HepG2 (cell line): ENCODE data around the gene MMP25. TPM values are rescaled to one million over a fixed set of nuclear protein-coding genes. Genes with fewer than 3 reads are reported as not detected.

Experiments used
- ATF3 ChIP-seq: sonication (generic); formaldehyde crosslinking; IDR thresholded peaks from 2 replicates; pipeline ENCODE4 v1.4.0; 2020; ENCODE audit warnings: missing genetic modification reagents
- CHD4 ChIP-seq: fragments of 200-600 bp; sonication (generic); IDR thresholded peaks from 2 replicates; pipeline ENCODE4 v1.7.0; 2017; ENCODE audit warnings: mild to moderate bottlenecking, low read length, borderline replicate concordance
- CREM ChIP-seq, 2 experiments: sonication (generic) in 1 of 2; formaldehyde crosslinking in 1 of 2; IDR thresholded peaks; 2 replicates each; pipeline versions ENCODE4 v1.4.0 to v1.6.1; 2016 to 2020; ENCODE audit warnings: antibody characterized with exemption in 1 of 2, mild to moderate bottlenecking in 1 of 2, missing genetic modification reagents in 1 of 2
- ELF4 ChIP-seq: sonication (generic); formaldehyde crosslinking; IDR thresholded peaks from 2 replicates; pipeline ENCODE4 v1.5.0; 2020; ENCODE audit warnings: missing genetic modification reagents, mild to moderate bottlenecking, moderate library complexity, borderline replicate concordance
- ESRRA ChIP-seq: sonication (generic); formaldehyde crosslinking; IDR thresholded peaks from 2 replicates; pipeline ENCODE4 v1.5.1; 2020; ENCODE audit warnings: mild to moderate bottlenecking, low read depth, missing genetic modification reagents
- ISX ChIP-seq: sonication (generic); formaldehyde crosslinking; conservative IDR thresholded peaks from 2 replicates; pipeline ENCODE4 v1.5.0; 2020; ENCODE audit warnings: missing genetic modification reagents
- LCORL ChIP-seq, 2 experiments: fragments of 450-650 bp in 1 of 2; sonication (generic) in 1 of 2; formaldehyde crosslinking in 1 of 2; IDR thresholded peaks; 2 replicates each; pipeline versions ENCODE4 v1.5.0 to v1.6.1; 2017 to 2020; ENCODE audit warnings: antibody characterized with exemption in 1 of 2, missing genetic modification reagents in 1 of 2
- MBD4 ChIP-seq: IDR thresholded peaks from 2 replicates; pipeline ENCODE4 v1.6.1; 2012; ENCODE audit warnings: low read length, inconsistent platforms, borderline replicate concordance
- MZF1 ChIP-seq: sonication (generic); formaldehyde crosslinking; IDR thresholded peaks from 2 replicates; pipeline ENCODE4 v1.8.1; 2023; ENCODE audit warnings: mild to moderate bottlenecking, missing genetic modification reagents, borderline replicate concordance
- NR2F6 ChIP-seq, 2 experiments: IDR thresholded peaks; 2 replicates each; pipeline ENCODE4 v1.6.1; 2016; ENCODE audit warnings: antibody characterized with exemption in 1 of 2, mild to moderate bottlenecking in 1 of 2
- POLR2A ChIP-seq, 2 experiments: IDR thresholded peaks; 2 replicates each; pipeline ENCODE4 v1.6.1; 2011; ENCODE audit warnings: low read depth in 2 of 2, low read length in 2 of 2, mild to moderate bottlenecking in 1 of 2, moderate library complexity in 1 of 2; ENCODE audit not compliant: insufficient read depth in 1 of 2
- RELA ChIP-seq: sonication (generic); formaldehyde crosslinking; IDR thresholded peaks from 2 replicates; pipeline ENCODE4 v1.4.0; 2020; ENCODE audit warnings: missing genetic modification reagents
- SOX13 ChIP-seq, 3 experiments: fragments of 450-650 bp in 1 of 3; sonication (generic) in 1 of 3; formaldehyde crosslinking in 1 of 3; IDR thresholded peaks in 2 of 3; conservative IDR thresholded peaks in 1 of 3; 2 replicates each; pipeline versions ENCODE4 v1.5.0 to v1.6.1; 2016 to 2020; ENCODE audit warnings: antibody characterized with exemption in 1 of 3, mild to moderate bottlenecking in 1 of 3, missing compliant biosample characterization in 1 of 3, missing genetic modification reagents in 1 of 3, moderate library complexity in 1 of 3
- TMF1 ChIP-seq: sonication (generic); formaldehyde crosslinking; IDR thresholded peaks from 2 replicates; pipeline ENCODE4 v1.8.1; 2022; ENCODE audit warnings: low read depth, missing genetic modification reagents
- ZNF343 ChIP-seq: sonication (generic); formaldehyde crosslinking; IDR thresholded peaks from 2 replicates; pipeline ENCODE4 v1.4.0; 2020; ENCODE audit warnings: mild to moderate bottlenecking, missing genetic modification reagents
- ZNF878 ChIP-seq: sonication (generic); formaldehyde crosslinking; IDR thresholded peaks from 2 replicates; pipeline ENCODE4 v1.8.1; 2023; ENCODE audit warnings: mild to moderate bottlenecking, missing genetic modification reagents, moderate library complexity
- ZNF879 ChIP-seq: sonication (generic); formaldehyde crosslinking; IDR thresholded peaks from 2 replicates; pipeline ENCODE4 v1.8.1; 2023; ENCODE audit warnings: missing genetic modification reagents
- polyA plus RNA-seq, 8 experiments: library from polyadenylated mRNA; depleted of rRNA in 3 of 8; stranded (reverse) in 7 of 8; unstranded in 1 of 8; fragments of >200 nt; fragmentation: Illumina TruSeq in 4 of 8; extraction: Trizol in 4 of 8; gene quantifications; 2 replicates each; pipeline versions ENCODE4 v1.2.1 to v1.2.3, GENCODE V29; 2011 to 2016; ENCODE audit warnings: low read depth in 4 of 8, missing spikeins in 1 of 8, mixed read lengths in 1 of 8; ENCODE audit not compliant: insufficient read depth in 1 of 8
- total RNA-seq, 5 experiments: library from RNA; depleted of rRNA; stranded (reverse); fragments of >200 nt; fragmentation: Illumina TruSeq; extraction: Trizol; gene quantifications; 2 replicates each; pipeline ENCODE4 v1.2.3, GENCODE V29; 2016; ENCODE audit warnings: low read depth in 1 of 5
- TF ChIP-seq, protein P1 (sequence below): sonication (generic); formaldehyde crosslinking; IDR thresholded peaks from 2 replicates; pipeline ENCODE4 v1.4.0; 2020; ENCODE audit warnings: mild to moderate bottlenecking, missing genetic modification reagents
- TF ChIP-seq, protein P2 (sequence below): sonication (generic); formaldehyde crosslinking; IDR thresholded peaks from 2 replicates; pipeline ENCODE4 v1.9.0; 2021; ENCODE audit warnings: missing genetic modification reagents, borderline replicate concordance

MMP25 gene
- total and polyA plus RNA-seq, 2 of the 13 experiments (the other 11 are each of a cell fraction or from before 2014, with no cell fraction given) = 0.04 to 0.08 TPM

GRCh38 chr16:3023669-3024478, 22.5 kb upstream of the MMP25 start, which contains the start of the genes HCFC1R1 and THOC6 (continued):
- TF ChIP-seq, protein P1, sequence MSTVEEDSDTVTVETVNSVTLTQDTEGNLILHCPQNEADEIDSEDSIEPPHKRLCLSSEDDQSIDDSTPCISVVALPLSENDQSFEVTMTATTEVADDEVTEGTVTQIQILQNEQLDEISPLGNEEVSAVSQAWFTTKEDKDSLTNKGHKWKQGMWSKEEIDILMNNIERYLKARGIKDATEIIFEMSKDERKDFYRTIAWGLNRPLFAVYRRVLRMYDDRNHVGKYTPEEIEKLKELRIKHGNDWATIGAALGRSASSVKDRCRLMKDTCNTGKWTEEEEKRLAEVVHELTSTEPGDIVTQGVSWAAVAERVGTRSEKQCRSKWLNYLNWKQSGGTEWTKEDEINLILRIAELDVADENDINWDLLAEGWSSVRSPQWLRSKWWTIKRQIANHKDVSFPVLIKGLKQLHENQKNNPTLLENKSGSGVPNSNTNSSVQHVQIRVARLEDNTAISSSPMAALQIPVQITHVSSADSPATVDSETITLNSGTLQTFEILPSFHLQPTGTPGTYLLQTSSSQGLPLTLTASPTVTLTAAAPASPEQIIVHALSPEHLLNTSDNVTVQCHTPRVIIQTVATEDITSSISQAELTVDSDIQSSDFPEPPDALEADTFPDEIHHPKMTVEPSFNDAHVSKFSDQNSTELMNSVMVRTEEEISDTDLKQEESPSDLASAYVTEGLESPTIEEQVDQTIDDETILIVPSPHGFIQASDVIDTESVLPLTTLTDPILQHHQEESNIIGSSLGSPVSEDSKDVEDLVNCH = 0 out of 2 replicates have a peak, but pooled peaks have one; percentile 26
- TF ChIP-seq NR2F6 (IDR thresholded peaks at IDR 0.05) (no peak), NR2F6 (CRISPR knock-in tag; IDR thresholded peaks at IDR 0.05) (peak; percentile 55; the same call in 1 of the 2 replicates), ATF3 (peak; percentile 53; the same call in 1 of the 2 replicates), ZNF878 (peak; percentile 57; the same call in 1 of the 2 replicates), CREM (IDR thresholded peaks at IDR 0.05) (peak; percentile 98), CREM (CRISPR knock-in tag; IDR thresholded peaks at IDR 0.05) (no peak; the same call in 1 of the 2 replicates), CHD4 (no peak), ISX (CRISPR knock-in tag) (no peak), ZNF343 (CRISPR knock-in tag) (no peak), MBD4 (no peak), TMF1 (CRISPR knock-in tag) (peak; percentile 70; the same call in 1 of the 2 replicates), ZNF879 (peak; percentile 71; the same call in 1 of the 2 replicates), ELF4 (CRISPR knock-in tag) (no peak; the same call in 1 of the 2 replicates), MZF1 (CRISPR knock-in tag) (no peak), SOX13 (IDR thresholded peaks at IDR 0.05) (no peak), SOX13 (CRISPR knock-in tag; conservative IDR thresholded peaks at IDR 0.05 in 1 of 2, IDR thresholded peaks at IDR 0.05 in 1 of 2) (peak in 1 of 2 experiments; percentile 42; a peak in 3 of 4 replicates), LCORL (IDR thresholded peaks at IDR 0.05) (no peak), LCORL (CRISPR knock-in tag; IDR thresholded peaks at IDR 0.05) (no peak), RELA (no peak), ESRRA (CRISPR knock-in tag) (0 out of 2 replicates have a peak, but pooled peaks have one; percentile 44), POLR2A (IDR thresholded peaks at IDR 0.05; ENCODE audit: insufficient read depth in 1 of 2, low read depth in 2 of 2, low read length in 2 of 2) (peak; percentile 81 to 93)
- TF ChIP-seq, protein P2, sequence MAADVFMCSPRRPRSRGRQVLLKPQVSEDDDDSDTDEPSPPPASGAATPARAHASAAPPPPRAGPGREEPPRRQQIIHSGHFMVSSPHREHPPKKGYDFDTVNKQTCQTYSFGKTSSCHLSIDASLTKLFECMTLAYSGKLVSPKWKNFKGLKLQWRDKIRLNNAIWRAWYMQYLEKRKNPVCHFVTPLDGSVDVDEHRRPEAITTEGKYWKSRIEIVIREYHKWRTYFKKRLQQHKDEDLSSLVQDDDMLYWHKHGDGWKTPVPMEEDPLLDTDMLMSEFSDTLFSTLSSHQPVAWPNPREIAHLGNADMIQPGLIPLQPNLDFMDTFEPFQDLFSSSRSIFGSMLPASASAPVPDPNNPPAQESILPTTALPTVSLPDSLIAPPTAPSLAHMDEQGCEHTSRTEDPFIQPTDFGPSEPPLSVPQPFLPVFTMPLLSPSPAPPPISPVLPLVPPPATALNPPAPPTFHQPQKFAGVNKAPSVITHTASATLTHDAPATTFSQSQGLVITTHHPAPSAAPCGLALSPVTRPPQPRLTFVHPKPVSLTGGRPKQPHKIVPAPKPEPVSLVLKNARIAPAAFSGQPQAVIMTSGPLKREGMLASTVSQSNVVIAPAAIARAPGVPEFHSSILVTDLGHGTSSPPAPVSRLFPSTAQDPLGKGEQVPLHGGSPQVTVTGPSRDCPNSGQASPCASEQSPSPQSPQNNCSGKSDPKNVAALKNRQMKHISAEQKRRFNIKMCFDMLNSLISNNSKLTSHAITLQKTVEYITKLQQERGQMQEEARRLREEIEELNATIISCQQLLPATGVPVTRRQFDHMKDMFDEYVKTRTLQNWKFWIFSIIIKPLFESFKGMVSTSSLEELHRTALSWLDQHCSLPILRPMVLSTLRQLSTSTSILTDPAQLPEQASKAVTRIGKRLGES (CRISPR knock-in tag) = no peak
